Right ventricle myocardium superior (tissue), 1 donor: ENCODE data around the gene B3GLCT. TPM values are rescaled to one million over a fixed set of nuclear protein-coding genes. Genes with fewer than 3 reads are reported as not detected.

Experiments
- ATAC-seq: fragments of 200-7000 bp; cut with Tn5 transposase; one replicate; pipeline ENCODE4 v1.9.1; 2020; ENCODE audit warnings: mild to moderate bottlenecking; ENCODE audit not compliant: poor library complexity
- DNase-seq: peaks from one replicate; pipeline ENCODE4 v3.0.0-alpha.2; 2020
- intact Hi-C: fragments of 100-400 bp; cut with DNase I; formaldehyde crosslinking; loops from one replicate; pipeline ENCODE4 v1.11.2; 2022
- total RNA-seq: library from RNA; stranded (reverse); fragmentation: NEBNext Ultra II Directional; extraction: Animal tissue kit (Norgen Biotek cat#: 25700); gene quantifications from one replicate; pipeline ENCODE4 v1.2.1, GENCODE V29; 2021
- donor health status: DM: no; HTN: yes; CAD: no; lungs with severe emphysema.

The B3GLCT gene
- total RNA-seq, 1 donor from 2014 or later: 14.6 TPM

DNA sequence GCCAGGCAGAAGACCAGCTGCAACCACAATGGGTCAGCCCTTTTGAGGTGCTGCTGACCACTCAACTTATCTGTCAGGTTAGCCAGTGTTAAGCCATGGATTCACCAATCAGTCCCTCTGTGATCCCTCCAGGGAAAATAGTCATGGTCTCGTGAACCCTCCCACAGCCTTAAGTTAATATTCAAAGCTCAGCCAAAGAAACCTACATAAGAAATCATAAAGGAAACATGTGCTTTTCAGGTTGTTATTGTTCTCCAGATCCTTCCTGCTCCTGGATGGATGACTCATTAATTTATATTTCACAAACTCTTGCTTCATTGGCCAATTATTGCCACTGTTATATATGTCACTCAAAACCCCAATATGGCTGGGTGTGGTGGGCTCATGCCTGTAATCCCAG, 161.9 kb downstream of the B3GLCT start:
- no peak for ATAC-seq
- no peak for DNase-seq
- intact Hi-C loops: no loop called here

DNA sequence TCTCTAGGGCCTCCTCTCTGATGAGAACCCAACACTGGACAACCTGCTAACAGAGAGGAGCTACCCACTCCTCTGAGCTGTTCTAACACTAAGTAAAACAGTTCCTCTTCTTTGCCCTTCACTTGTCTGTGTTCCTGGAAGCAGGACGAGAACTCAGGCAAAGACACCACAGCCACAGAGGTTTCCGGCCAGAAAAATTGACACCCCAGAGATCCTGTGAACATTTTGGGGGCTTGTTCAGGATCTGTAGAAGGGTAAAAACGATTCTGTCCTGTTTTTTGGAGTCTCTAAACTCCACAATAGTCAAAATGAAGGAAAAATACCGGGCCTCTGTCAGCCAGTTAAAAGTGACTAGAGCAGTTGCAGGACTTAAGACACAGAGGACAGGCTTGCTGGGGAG, 165.9 kb downstream of the B3GLCT start:
- ATAC-seq: no peak
- intact Hi-C loops: no loop called here
- DNase-seq: no peak

DNA sequence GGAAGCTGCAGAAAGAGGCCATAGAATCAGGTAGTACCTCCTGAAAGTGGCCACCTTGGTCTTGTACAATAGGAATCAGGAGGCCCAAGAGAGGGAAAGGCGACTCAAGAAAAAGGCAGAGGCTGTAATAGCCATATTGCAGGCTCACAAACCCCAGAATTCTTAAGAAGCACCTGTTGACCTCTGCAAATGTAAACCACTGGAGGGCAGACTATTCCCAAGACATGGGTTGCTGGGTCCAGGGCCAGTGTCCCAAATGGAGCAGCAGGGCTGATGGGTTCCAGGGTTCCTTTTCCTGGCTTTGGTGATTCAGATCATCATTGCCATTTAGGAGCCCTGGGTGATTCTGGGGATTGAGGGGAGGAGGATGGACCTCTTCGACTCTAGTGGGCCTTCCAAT, 167.6 kb downstream of the B3GLCT start:
- DNase-seq: no peak
- ATAC-seq: no peak
- intact Hi-C loops: no loop called here

DNA sequence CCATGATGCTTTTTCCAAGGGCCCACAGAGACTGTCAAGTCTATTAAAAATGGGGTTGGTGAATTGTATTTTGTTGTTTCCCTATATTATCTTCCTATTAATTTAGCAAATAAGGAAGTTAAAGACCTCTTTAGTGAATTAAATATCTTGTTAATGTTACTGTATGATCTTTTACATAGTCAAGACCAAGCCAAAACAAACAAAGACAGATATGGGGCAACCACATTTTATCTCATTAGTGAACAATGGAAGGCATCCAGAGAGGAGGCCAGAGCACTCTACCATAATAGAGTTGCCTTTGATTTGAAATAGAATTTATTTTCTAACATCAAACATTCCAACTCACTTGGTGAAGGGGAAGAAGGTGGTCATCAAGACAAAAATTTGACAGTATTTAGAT, 169.4 kb downstream of the B3GLCT start:
- no peak for ATAC-seq
- intact Hi-C loops: no loop called here
- no peak for DNase-seq

DNA sequence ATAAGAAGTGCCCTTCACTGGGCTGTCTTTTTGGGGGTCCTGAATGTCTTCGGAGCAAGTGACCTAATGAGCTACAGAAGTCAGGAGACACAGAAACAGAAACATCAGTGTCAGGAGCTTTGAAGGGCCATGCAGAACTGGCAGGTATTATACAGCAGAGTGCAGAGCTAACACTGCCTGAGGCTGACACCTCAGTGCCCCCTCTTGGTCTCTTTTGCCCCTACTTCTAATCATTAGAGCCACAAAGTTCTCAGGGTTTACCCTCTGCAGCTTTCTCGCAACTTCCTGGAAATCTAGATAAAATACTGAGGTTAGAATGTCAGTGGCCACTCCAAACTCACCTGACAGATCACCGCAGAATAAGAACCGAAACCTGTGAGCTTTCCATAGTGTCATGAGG, 172.7 kb downstream of the B3GLCT start:
- intact Hi-C loops: no loop called here
- no peak for ATAC-seq

DNA sequence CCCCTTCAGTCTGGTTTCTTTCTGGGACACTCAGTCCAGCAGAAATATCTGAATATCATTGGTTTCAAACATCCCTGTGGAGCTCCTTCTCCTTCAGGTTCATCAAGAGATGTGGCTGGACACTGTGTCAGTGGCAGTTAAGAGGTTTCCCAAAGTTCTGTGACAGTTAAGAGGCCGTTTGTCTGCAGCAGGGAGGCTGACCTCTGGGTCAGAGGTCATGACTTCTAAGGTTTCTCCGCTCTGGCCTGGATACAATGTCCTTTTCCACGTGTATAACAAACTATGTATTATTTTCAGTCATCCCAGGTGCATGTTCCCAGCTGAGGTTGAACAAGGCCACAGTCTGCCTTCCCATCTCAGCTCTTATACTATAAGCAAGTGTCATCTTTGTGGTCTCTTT, 174.9 kb downstream of the B3GLCT start:
- intact Hi-C loops: no loop called here
- no peak for DNase-seq
- ATAC-seq: no peak

More for the DNA sequence above, 172.7 kb downstream of the B3GLCT start:
- DNase-seq: no peak

DNA sequence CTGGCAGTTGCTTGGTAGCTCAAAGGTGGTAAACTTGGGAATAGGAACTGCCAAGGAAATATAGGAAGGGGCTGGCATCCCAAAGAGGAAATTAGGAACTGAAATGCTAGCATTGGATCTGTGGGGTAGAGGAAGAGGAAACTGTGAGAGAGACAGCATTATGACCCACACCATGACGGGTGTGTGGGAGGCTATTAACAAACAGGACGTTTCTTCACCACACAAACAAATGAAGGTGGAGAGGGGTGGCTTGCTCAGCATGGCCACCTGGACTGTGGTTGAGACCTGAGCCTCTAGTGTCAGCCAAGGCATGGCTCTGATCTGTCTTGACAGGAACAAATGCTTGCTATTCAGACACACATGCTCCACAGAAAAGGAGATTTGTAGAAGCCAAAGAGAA, 178.2 kb downstream of the B3GLCT start:
- no peak for ATAC-seq
- no peak for DNase-seq
- intact Hi-C loops: no loop called here

DNA sequence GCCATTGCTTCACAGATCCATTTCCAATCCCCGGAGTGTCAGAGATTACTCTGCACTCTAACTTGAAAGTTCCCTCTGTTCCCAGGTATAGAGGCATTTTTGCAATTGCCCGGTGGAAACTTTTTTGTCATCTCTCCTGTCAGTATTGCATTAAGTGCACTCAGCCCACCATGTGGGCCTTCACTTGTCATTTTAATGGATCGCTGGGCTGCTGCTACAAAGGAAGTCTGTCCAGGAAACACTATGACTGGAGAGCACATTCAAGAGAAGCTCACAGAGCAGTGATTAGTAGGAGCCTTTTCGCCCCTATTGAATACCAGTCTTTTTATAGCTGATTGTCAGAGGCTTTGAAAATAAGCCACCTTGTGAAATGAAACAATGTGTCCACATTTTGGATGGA, 180.9 kb downstream of the B3GLCT start:
- intact Hi-C loops: no loop called here
- DNase-seq (no peak), ATAC-seq (no peak)

Other genes starting within 250 kb of the B3GLCT start
- 76.1 TPM for gene HSPH1, start 38.1 kb upstream of the B3GLCT start, total RNA-seq